ENCODE data around the gene CDRT4. TPM values are rescaled to one million over a fixed set of nuclear protein-coding genes. Genes with fewer than 3 reads are reported as not detected.

The CDRT4 gene
- total RNA-seq (11.6 and 13.6 TPM in 2 replicates), polyA plus RNA-seq (11.5 and 14.3 TPM in 2 replicates), polyA minus RNA-seq (28.7 and 31.1 TPM in 2 replicates), Bru-seq, nascent RNA (percentile 50 among the genes with signal in this experiment), BruChase-seq, experiment 1, labeled RNA remaining after a 6-hour chase (percentile 85 among the genes with signal in this experiment), BruChase-seq, experiment 2, labeled RNA remaining after a 2-hour chase (percentile 71 among the genes with signal in this experiment)
- polyA plus RNA-seq (2011; cell fraction: cytosol; rRNA removed): 2.1 and 2.5 TPM in 2 replicates
- polyA plus RNA-seq (2011; cell fraction: nucleus; rRNA removed): 86.8 and 118 TPM in 2 replicates
- 1.4 and 2.0 TPM in 2 replicates for polyA plus RNA-seq (2012)
- polyA minus RNA-seq (2011; cell fraction: cytosol; rRNA and poly(A)+ RNA removed): not detected
- 30.6 and 36.2 TPM in 2 replicates for polyA minus RNA-seq (2011; cell fraction: nucleus; rRNA and poly(A)+ RNA removed)
- long read RNA-seq, partial matches to known transcripts: 0 of 1 reads
- long read RNA-seq, other reads (novel, unspliced or antisense): 1 of 1 reads

DNA sequence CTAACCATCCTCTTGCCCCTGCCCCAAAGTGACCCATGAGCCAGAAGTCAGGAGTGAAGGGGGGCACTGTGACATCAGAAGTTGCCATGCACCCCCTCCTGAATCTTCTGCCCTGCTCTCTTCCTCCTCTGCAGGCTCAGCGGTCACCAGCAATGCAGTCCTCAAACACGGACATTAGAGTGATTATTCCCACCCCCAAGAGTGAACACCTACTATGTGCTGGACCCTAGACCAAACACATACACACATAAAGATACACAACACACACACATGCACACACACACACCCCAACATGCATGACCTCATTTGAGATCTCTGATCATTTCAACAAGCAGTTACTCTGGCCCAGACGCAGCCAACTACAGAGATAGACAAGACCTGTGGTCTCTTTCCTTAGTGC is at the start of gene CDRT4:
Gene CDRT4, minus strand, starts transcription at position 30 of the 400 bp plus-strand sequence. CDS start 27,383 bp downstream, outside the sequence.
- BruUV-seq (replicated peaks): no TSS peak

DNA sequence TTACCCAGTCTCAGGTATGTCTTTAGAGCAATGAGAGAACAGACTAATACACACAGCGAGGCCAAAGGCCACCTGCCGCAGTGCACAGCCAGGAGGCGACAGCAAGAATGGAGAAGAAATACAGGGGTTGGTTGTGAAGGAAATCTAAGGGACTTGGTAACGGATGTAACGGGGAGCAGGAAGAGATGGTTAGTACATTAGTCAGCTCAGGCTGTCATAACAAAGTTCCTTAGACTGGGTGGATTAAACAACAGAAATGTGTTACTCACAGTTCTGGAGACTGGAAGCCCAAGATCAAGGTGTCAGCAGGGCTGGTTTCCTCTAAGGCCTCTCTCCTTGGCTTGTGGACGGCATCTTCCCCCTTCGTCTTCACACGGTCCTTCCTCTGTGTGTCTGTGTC is 48.7 kb upstream of the CDRT4 start:
- TF ChIP-seq MYC (IDR thresholded peaks at IDR 0.05; ENCODE audit: low read depth, low read length) (no peak), JUN (IDR thresholded peaks at IDR 0.05; ENCODE audit: borderline replicate concordance, insufficient read depth, insufficient read length, low read depth) (peak; percentile 88), POLR2AphosphoS5 (IDR thresholded peaks at IDR 0.05; ENCODE audit: insufficient read depth, low read depth, low read length) (peak; percentile 74), FOS (IDR thresholded peaks at IDR 0.05; ENCODE audit: borderline replicate concordance, insufficient read depth, low read length) (peak; percentile 81)
- Histone ChIP-seq H3K4me3 (replicated peaks in 1 of 3; ENCODE audit: insufficient read depth in 1 of 3, low read depth in 1 of 3, low read length in 3 of 3) (no peak overlapping the region), H2AFZ (ENCODE audit: low read depth, low read length) (no peak overlapping the region), H3K4me1 (ENCODE audit: control insufficient read depth, extremely low read depth, insufficient read depth, low read length) (peaks cover 18% of the 10 kb centered on the region), H3K4me2 (ENCODE audit: insufficient read depth, low read length) (no peak overlapping the region), H3K9me1 (replicated peaks; ENCODE audit: control insufficient read depth, extremely low read depth, insufficient read depth, low read length) (no peaks in the 10 kb centered on the region), H4K20me1 (replicated peaks; ENCODE audit: control insufficient read depth, extremely low read depth, insufficient read depth, low read length) (no peaks in the 10 kb centered on the region), H3K9ac (replicated peaks; ENCODE audit: extremely low read depth, insufficient read depth, low read length) (no peak overlapping the region), H3K79me2 (ENCODE audit: control insufficient read depth, insufficient read depth, low read length) (peaks cover 4% of the 10 kb centered on the region), H3K36me3 (ENCODE audit: control insufficient read depth in 2 of 2, extremely low read depth in 1 of 2, insufficient read depth in 2 of 2, low read length in 2 of 2) (peaks cover 0 to 7% of the 10 kb centered on the region in 2 experiments), H3K27me3 (ENCODE audit: control insufficient read depth in 2 of 2, insufficient read depth in 2 of 2, low read length in 2 of 2) (no peaks in the 10 kb centered on the region), H3K27ac (ENCODE audit: insufficient read depth, low read depth, low read length) (peak overlapping the region; percentile 83), H3K9me3 (replicated peaks; ENCODE audit: control insufficient read depth, insufficient read depth, low read length) (no peaks in the 10 kb centered on the region)
- BruUV-seq (replicated peaks): no TSS peak
- intact Hi-C loops (cut with micrococcal nuclease) (loop anchor here (2.0 kb wide), 1 partner anchor 25 kb away; no protein-coding TSS in a partner anchor), dilution Hi-C loops (cut with MboI; ENCODE audit: extremely low pct_ligation_motif_present, low sequenced_read_pairs) (no loop called here)
- CTCF ChIA-PET: interaction anchor here (1.5 to 4.1 kb wide), 2 partner anchors 13 to 259 kb away, joined by 3 to 22 read pairs; no protein-coding TSS in a partner anchor
- peak; percentile 80 for DNase-seq (ENCODE audit: low read depth, low spot score)
- peak; percentile 97 for FAIRE-seq
- POLR2A ChIA-PET: no interaction called here

More for the DNA sequence above, at the start of gene CDRT4:
- Histone ChIP-seq H3K4me3 (replicated peaks in 1 of 3; ENCODE audit: insufficient read depth in 1 of 3, low read depth in 1 of 3, low read length in 3 of 3) (no peak within 1 kb of the TSS), H3K4me2 (ENCODE audit: insufficient read depth, low read length) (no peak within 1 kb of the TSS), H4K20me1 (replicated peaks; ENCODE audit: control insufficient read depth, extremely low read depth, insufficient read depth, low read length) (no peaks in the 10 kb centered on the region), H2AFZ (ENCODE audit: low read depth, low read length) (no peak within 1 kb of the TSS), H3K9me1 (replicated peaks; ENCODE audit: control insufficient read depth, extremely low read depth, insufficient read depth, low read length) (no peaks in the 10 kb centered on the region), H3K9me3 (replicated peaks; ENCODE audit: control insufficient read depth, insufficient read depth, low read length) (no peaks in the 10 kb centered on the region), H3K27ac (ENCODE audit: insufficient read depth, low read depth, low read length) (no peak within 1 kb of the TSS), H3K36me3 (ENCODE audit: control insufficient read depth in 2 of 2, extremely low read depth in 1 of 2, insufficient read depth in 2 of 2, low read length in 2 of 2) (no peaks in the 10 kb centered on the region), H3K79me2 (ENCODE audit: control insufficient read depth, insufficient read depth, low read length) (no peaks in the 10 kb centered on the region), H3K27me3 (ENCODE audit: control insufficient read depth in 2 of 2, insufficient read depth in 2 of 2, low read length in 2 of 2) (no peaks in the 10 kb centered on the region), H3K4me1 (ENCODE audit: control insufficient read depth, extremely low read depth, insufficient read depth, low read length) (peaks cover 13% of the 10 kb centered on the region), H3K9ac (replicated peaks; ENCODE audit: extremely low read depth, insufficient read depth, low read length) (no peak within 1 kb of the TSS)
- intact Hi-C loops (cut with micrococcal nuclease) (no loop called here), dilution Hi-C loops (cut with MboI; ENCODE audit: extremely low pct_ligation_motif_present, low sequenced_read_pairs) (no loop called here)
- ChIA-PET POLR2A (no interaction called here), CTCF (interaction anchor here (1.1 to 2.4 kb wide), 2 partner anchors 12 to 35 kb away, joined by 3 to 11 read pairs; no protein-coding TSS in a partner anchor)
- no peak for TF ChIP-seq GATA2 (IDR thresholded peaks at IDR 0.05; ENCODE audit: insufficient read depth, insufficient read length, low read depth, low read length)
- TF ChIP-seq FOS (IDR thresholded peaks at IDR 0.05; ENCODE audit: borderline replicate concordance, insufficient read depth, low read length): no peak
- no peak for FAIRE-seq
- DNase-seq (ENCODE audit: low read depth, low spot score): no peak

Data from endothelial cell of umbilical vein (primary cell).